GM19463 (cell line): ENCODE measurements around the gene GUF1.
"Not testable (repeated sequence)": the region's sequence is repeated elsewhere in the genome, so short reads cannot be mapped to it uniquely, and the experiment has no call there.

Experiments used
- ATAC-seq: cut with Tn5 transposase; IDR thresholded peaks from one replicate; pipeline ENCODE4 v1.9.1; 2021; ENCODE audit warnings: mild to moderate bottlenecking, moderate library complexity; ENCODE audit not compliant: unreplicated experiment

Gene GUF1

DNA sequence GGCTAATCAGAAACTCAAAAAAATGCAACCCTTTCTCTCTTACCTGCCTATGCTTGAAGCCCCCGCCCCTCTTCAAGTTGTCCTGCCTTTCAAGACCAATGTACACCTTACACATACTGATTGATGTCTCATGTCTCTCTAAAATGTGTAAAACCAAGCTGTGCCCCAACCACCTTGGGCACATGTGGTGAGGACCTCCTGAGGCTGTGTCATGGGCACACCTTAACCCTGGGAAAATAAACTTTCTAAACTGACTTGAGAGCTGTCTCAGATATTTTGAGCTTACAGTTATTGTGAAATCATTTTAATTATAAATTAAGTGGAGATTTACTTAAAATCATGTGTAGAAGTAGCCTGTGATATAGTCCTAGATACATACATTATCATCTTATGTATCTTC, 22.2 kb downstream of the GUF1 start:
- ATAC-seq: no peak

DNA sequence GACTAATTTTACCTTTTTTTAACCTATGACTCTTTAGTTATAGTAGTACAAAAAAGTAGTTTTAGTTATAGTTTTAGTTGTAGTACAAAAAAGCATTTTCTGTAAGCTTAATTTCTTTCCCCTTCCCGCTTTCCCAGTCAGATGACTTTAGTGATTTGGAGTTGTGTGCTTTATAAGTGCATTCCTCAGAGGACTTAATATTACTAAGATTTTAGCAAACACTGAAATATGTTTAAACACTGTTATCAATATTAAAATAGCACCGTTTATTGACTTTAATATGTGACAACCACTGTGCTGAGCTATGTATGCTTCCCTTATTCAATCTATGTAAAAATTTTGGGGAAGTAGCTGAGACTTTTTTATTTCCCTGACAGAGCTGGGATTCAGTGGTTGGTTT, 22.8 kb downstream of the GUF1 start:
- no peak for ATAC-seq

DNA sequence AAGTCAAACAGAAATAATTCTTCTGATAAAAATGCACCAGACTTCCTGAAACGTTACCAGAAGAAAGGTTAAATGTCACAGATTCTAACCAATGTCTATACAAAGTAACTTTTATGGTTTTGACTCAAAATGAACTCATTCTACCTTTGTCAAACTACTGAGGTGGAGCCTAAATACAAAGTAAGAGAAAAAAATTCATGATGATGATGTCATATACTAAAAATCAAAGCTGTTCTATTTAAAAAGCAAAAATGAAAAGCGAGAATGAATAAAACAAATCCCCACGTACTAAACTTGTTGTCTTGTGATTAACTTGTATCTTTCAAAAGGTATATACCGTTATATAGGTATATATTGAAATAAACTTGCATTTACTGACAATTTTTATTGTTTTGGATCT, 26.5 kb downstream of the GUF1 start:
- no peak for ATAC-seq

DNA sequence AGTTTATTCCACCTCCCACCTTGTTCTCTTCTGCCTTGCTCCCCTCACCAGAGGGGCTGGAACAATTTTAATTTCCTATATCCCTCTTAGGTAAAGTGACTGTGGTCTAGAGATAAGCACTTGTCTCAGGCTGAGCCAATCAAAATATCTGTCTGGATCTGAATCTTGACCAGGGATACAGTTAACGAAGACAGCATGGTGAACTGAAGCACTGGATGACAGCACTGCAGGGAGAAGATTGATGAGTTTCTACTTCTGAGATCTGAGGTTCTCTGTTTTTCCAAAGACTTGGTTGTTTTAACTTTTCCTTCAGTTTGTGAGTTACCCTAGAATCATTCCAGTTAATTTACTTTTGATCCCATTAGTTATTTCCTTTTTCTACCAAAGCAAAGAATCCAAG, 34.9 kb downstream of the GUF1 start:
- ATAC-seq: no peak

DNA sequence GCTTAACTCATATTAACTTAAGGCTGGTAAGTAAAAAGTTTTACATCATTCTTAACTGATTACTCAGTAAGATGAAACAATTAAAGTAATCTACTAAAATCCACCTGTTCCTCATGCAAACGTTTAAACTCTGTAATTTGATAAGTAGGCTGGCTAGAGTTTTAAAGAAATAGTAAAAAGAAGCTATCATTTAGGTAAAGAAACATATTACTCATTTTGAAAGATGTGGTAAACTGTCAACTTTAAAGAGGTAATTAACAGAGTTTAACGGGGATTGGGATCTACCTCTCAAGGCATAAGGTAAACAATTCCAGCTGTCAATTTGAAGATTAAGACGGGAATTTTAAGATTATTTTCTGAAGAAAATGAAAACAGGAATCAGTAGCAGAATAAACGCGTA, 38.4 kb downstream of the GUF1 start:
- ATAC-seq: no peak

DNA sequence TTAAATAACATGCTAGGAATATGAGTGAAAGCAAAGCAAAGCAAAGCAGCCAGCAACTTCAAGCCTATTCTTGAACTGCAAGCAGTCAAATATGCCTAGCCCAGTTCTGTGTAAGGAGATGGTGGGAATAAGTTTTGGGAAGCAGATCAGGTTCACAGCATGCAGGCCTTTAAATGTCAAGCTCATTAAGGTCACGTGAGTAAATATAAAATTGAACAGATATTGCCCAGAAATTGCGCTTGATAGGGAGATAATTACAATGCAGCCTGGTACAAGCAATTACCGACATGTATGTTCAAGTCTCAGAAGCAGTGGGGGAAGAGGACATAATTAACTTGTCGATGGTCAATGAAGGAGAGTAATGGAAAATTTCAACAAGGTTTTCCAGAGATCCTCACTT, 42.2 kb downstream of the GUF1 start:
- ATAC-seq: no peak

DNA sequence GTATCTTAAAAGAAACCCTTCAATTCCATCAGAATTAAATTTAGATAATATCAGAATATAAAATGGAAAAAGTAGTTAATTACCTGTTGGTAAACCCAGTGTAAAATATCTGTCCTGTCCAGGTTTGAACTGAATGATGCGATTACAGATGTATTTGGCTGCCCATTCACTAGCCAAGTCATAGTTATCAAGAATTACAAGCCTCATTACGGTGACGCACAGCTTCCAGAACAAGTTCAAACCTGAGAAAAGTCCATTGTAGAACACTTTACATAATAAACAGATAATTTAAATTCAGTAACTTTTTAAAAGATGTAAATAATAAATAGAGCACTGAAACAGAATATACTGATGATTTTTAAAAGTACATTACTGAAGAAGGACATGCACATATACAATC, 43.8 kb downstream of the GUF1 start:
- no peak for ATAC-seq

DNA sequence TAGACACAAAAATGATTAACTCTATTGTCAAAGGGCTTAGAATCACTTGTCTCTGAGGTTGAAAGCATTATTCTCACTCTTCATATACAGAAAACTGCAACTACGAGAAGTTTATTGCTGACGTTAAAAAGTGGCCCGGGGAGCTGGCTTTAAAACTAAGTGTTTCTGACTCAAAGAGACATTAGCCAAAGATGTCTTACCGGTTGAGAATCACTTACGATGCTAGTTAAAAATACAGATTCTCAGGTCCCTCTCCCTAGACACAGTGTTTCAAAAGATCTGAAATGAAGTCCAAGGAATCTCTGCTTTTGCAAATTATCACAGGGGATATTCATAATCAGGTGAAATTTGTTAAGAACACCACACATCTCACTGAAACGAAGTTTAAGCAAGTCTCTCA, 46.9 kb downstream of the GUF1 start:
- ATAC-seq: no peak

DNA sequence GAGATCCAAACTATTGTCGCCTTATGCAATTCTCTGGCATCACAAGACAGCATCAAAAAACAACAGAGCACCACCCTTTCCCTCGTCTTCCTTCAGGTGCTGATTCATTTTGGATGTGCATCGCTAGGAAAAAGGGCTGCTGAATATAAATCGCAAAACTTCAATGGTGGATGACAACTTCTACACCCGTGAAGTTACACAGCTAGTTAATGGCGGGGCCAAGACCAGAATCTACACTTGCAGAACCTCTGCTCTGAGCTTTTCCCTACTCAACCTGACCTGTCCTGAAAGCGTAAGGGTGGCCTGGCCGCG, 47.5 kb downstream of the GUF1 start:
- ATAC-seq: no peak

DNA sequence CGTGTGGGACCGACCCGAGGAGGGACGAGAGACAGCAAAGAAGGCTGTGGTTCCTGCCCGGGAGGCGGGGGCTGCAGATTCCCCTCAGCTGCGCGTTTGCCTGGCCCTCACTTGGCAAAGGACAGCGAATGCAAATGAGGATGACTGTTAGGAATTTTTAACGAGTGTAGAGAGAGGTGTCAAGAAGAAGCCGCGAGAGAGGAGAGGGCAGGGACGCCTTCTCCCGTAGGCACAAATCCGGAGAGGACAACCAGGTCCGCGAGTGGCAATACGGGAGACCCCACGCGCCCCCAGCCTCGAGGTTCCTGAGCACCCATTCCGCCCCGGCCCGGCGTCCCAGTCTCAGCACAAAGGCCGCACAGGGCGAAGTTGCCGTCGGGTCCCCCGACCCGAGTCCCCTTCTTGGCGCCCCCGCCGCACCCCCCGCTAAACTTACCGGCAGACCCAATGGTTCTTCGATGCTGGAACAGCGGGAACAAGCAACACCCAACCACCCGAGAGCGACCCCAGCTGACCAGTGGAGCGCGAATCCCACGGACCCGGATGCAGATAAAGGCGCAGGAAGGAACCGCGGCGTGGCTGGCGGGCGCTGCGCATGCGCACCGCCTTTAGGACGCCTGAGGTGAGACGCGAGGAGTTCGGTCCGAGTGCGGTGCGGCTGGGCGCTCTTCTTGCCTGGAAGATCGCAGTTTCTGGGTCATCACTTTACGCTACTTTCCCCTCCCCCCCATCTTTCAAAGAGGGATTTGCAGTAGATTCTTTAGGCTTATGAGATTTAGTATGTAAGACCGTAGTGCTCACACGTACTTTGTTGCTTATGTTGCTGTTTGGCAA, 48.0 kb downstream of the GUF1 start, which contains the start of gene GNPDA2:
Gene GNPDA2, minus strand, starts transcription at position 519 of the 834 bp plus-strand sequence. CDS start 4,349 bp downstream, outside the sequence.
- ATAC-seq: peak; percentile 90

DNA sequence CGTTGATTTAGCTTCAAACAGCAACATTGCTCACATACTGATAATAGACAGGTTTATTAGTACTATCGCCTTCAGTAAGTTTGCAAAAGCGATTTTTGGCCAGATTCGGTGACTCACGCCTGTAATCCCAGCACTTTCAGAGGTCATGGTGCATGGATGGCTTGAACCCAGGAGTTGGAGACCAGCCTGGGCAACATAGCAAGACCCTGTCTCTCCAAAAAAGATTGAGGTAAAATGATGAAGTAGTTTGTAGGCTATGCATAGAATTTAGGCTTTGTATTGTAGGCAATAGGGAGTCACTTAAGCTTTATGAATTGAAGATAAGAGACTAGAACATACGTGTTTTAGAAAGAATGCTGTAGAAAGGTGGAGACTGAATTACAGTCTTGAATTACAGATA, 49.3 kb downstream of the GUF1 start:
- no peak for ATAC-seq

DNA sequence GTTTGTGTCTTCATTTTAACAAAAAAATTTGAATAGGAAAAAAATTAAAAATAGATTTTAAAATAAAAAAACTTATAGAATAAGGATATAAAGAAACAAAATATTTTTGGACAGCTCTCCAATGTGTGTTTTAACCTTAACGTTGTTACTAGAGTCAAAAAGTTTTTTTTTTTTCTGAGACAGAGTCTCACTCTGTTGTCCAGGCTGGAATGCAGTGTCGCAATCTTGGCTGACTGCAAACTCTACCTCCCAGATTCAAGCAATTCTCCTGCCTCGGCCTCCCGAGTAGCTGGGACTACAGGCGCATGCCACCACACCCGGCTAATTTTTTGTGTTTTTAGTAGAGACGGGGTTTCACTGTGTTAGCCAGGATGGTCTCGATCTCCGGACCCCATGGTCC, 50.5 kb downstream of the GUF1 start:
- ATAC-seq: not testable (repeated sequence)

DNA sequence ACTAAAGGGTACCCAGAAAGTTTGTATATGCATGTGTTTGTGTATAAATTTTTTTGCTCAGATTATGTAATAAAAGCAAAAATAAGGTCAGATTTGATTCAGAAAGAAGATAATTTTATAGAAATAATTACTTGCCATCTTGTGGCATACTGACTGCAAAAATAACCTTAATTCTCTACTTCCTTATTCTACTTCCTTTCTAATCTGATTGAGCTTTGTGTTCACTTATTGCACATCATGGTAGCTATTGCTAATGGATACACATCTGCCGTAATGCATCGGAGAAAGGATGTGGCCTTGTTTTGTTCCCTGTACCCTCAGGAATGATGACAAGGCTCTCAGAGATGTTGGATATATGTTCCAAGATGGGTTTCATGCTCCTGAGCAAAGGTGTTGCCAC, 58.7 kb downstream of the GUF1 start:
- no peak for ATAC-seq

DNA sequence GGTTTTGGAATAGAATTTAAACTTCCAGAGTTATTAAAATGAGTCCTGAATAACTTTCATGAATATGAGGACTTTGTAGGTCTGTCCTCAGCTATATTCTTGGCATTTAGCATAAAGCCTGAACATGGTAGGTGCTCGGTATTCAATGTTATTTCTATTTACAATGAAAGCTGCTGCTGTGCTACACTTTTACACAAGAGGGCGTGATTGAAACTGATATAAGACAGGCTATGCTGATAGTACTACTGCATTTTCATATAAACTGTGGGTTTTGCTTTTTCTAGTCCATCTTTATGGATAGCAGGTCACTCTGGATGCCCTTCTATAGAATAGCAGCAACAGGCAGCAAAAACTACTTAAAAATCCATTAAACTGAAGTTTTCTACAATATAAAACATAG, 60.4 kb downstream of the GUF1 start:
- ATAC-seq: peak; percentile 77

DNA sequence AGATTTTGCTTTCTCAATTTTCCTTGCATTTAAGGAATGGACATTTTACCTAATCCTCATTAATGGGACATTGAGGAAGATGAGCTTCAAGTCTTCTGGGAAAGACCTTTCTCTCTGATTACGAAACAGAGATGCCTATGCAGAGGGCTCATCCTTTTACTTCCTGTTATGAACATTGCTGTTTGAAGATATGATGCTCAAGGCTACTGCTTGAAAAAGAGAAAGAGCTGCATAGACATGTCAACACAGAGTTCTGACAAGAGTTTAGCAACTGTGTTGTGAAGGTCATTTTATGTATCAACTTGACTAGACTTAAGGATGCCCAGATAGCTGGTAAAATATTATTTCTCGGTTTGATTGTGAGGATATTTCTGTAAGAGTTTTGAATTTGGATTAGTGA, 62.0 kb downstream of the GUF1 start:
- ATAC-seq: no peak
